Ammon's horn (tissue), 1 donor: ENCODE measurements around the gene CDC42EP1.

Source experiments
- DNase-seq: peaks from one replicate; pipeline ENCODE4 v3.0.0-alpha.2; 2016; ENCODE audit warnings: low spot score

The CDC42EP1 gene

DNA sequence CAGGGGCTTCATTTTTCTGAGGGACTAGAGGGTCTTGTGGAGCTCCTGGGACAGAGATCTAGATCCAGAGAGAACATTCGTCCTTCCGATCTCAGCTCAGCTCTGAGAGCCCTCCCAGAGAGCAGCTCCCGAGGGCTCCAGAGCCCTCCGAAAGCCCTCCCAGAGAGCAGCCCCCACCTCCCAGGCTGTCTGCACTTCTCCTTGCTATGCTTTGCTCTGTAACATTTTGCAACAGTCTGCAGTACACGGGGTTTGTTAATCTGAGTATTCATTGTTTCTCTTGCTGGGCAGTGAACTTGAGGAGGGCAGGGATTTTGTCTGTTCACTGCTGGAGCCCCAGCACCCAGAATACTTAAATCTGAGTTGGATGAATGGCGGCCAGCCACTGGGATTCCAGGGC lies 50.9 kb downstream of the CDC42EP1 start:
- no peak for DNase-seq

DNA sequence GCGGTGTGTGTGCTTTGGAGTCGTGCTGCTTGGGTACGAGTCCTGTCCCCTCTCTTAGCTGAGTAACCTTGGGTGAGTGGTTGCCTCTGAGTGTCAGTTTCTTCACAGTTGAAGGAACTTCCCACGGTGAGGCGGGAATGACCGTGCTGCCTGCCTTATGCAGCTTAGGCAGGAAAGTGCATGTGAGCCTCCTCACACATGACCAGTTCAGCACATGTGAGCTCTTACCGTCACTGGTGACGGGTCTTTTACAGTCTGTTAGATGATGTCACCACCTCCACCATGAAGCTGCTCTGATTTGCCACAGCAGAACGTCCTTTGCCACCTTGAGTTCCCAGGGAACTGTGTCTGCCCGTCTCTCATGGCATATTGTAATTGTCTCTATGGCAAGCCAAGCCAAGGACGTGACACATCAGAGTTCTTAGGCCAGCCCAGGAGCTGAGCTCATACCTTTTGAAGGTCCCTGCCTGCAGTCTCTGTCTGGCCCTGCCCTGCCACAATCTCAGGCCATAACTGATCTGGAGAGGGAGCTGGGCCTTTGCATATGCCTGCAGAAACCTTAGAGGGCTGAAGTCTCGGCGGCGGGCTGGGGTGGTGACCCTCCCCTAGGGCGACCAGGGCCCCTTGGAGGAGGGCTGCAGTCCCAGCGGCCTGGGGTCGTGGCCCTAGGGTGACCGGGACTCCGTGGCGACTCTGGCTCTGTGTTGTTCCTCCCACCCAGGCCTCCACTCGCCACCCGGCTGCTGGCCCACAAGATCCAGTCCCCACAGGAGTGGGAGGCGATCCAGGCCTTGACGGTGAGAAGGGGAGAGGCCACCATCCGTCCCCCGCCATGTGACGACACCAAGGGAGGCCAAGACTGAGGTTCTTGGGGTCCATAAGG lies 56.2 kb downstream of the CDC42EP1 start:
- no peak for DNase-seq

DNA sequence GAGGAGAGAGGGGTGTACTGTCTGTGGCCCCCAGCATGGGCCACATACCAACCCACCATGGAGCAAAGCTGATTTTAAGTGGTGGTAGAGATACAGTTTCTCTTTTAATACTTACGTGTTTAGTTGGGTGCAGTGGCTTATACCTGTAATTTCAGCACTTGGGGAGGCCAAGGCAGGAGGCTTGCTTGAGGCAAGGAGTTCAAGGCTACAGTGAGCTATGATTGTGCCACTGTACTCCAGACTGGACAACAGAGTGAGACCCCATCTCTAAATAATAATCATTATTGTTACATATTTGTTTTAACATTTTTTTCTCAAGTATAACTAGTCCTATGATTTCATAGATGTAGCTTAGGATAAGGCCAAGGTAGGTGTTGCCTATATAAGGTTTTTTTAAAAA lies 57.2 kb downstream of the CDC42EP1 start:
- no peak for DNase-seq

DNA sequence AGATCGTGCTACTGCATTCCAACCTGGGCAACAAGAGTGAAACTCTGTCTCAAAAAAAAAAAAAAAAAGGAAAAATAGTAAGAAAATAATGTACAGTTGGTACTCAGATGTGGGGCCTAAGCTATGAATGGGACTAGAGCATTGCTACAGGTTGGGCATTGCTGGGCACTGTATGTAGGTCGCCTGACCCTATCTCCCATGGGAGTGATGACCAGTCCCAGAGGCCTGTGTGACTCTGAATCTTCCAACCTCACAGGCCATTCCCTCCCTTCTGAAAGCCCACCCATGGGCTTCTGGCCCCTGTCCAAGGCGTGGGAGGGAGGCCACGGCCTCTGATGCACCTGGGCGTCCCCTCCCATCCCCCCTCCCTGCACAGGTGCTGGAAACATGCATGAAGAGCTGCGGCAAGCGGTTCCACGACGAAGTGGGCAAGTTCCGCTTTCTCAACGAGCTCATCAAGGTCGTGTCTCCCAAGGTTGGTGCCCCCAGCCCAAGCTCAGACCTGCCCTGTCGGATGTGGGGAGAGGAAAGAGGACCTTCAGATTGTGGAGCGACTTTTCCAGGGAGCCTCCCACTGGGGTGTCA lies 57.9 kb downstream of the CDC42EP1 start:
- no peak for DNase-seq

DNA sequence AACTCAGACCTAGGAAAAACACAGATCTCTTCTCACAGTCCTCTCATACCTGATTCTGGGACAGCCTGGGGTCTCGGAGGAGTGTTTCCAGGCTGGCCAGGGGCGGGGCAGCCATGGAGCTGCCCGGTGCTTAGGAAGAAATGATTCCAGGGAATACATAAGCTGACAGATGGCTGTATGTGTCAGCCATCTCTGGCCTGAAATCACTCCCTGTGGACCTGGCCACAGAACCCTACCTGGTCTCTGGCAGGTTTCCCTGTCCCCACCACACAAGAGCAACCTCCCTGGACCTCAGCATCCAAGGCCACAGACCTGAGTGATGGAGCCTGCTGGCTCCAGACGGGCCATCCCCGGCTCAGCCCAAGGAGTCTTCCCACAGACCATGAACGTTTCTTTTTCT lies 58.4 kb downstream of the CDC42EP1 start:
- no peak for DNase-seq
